ENCODE measurements around the gene GALNT6.

- TF ChIP-seq ZNF589 (CRISPR knock-in tag; IDR thresholded peaks at IDR 0.05; ENCODE audit: low read depth) (no peak), ZNF232 (CRISPR knock-in tag; IDR thresholded peaks at IDR 0.05) (no peak), UBTF (IDR thresholded peaks at IDR 0.05; ENCODE audit: borderline replicate concordance in 1 of 2, low read depth in 2 of 2, low read length in 2 of 2) (no peak), VEZF1 (CRISPR knock-in tag; IDR thresholded peaks at IDR 0.05) (no peak), ETV1 (tag; conservative IDR thresholded peaks at IDR 0.05; ENCODE audit: low read depth) (no peak), RCOR1 (IDR thresholded peaks at IDR 0.05; ENCODE audit: borderline replicate concordance in 1 of 2, low read depth in 2 of 2, low read length in 2 of 2) (no peak), ELK1 (CRISPR knock-in tag; IDR thresholded peaks at IDR 0.05) (no peak), CTCF (IDR thresholded peaks at IDR 0.05 in 2 of 3, conservative IDR thresholded peaks at IDR 0.05 in 1 of 3; ENCODE audit: insufficient read depth in 2 of 3, low read depth in 1 of 3, low read length in 3 of 3) (no peak), E2F1 (CRISPR knock-in tag; IDR thresholded peaks at IDR 0.05) (no peak), SMAD4 (CRISPR knock-in tag; conservative IDR thresholded peaks at IDR 0.05) (no peak), REST (IDR thresholded peaks at IDR 0.05; ENCODE audit: borderline replicate concordance) (no peak), REST (CRISPR knock-in tag; IDR thresholded peaks at IDR 0.05; ENCODE audit: low read depth) (no peak), ZKSCAN3 (CRISPR knock-in tag; IDR thresholded peaks at IDR 0.05) (no peak), CHD1 (IDR thresholded peaks at IDR 0.05; ENCODE audit: low read length) (no peak), ATF2 (CRISPR knock-in tag; IDR thresholded peaks at IDR 0.05) (no peak)
These were observed 61.0 kb downstream of the GALNT6 start for GRCh38 chr12:51330186-51330585.
